A549 (cell line): Measurements from ENCODE around the gene DNAJC5G.

Experiments
- CTCF ChIP-seq: fragments of >200 bp; sonication (Bioruptor Twin); formaldehyde crosslinking; IDR thresholded peaks from 3 replicates; pipeline ENCODE4 v1.5.1; 2016
- ELK1 ChIP-seq: fragments of 150-350 bp; IDR thresholded peaks from 2 replicates; pipeline ENCODE4 v1.6.1; 2014; ENCODE audit warnings: low read depth, mild to moderate bottlenecking, low read length
- ESRRA ChIP-seq: fragments of 150-350 bp; IDR thresholded peaks from 2 replicates; pipeline ENCODE4 v1.6.1; 2014; ENCODE audit warnings: mild to moderate bottlenecking, low read length, borderline replicate concordance
- MAX ChIP-seq: IDR thresholded peaks from 2 replicates; pipeline ENCODE4 v1.6.1; 2012
- POLR2A ChIP-seq: IDR thresholded peaks from 2 replicates; pipeline ENCODE4 v1.6.1; 2012; ENCODE audit warnings: mild to moderate bottlenecking, low read length

GRCh38 chr2:27236136-27236535, 39.1 kb upstream of the DNAJC5G start:
- no peak for TF ChIP-seq MAX
- no peak for TF ChIP-seq ESRRA
- no peak for TF ChIP-seq ELK1
- TF ChIP-seq CTCF: no peak
- no peak for TF ChIP-seq POLR2A
